Osteocyte (in vitro differentiated cells): ENCODE results near the gene COL21A1. TPM values are rescaled to one million over a fixed set of nuclear protein-coding genes. Genes with fewer than 3 reads are reported as not detected.

ENCODE experiments used
- DNase-seq: peaks from one replicate; pipeline ENCODE4 v3.0.0; 2021; ENCODE audit warnings: mixed read lengths; ENCODE audit not compliant: unreplicated experiment; ENCODE audit errors: extremely low spot score
- H3K27ac Mint-ChIP-seq: one replicate; pipeline ENCODE4 v1.8.0; 2021; ENCODE audit warnings: mild to moderate bottlenecking, mixed read lengths; ENCODE audit not compliant: unreplicated experiment
- H3K27me3 Mint-ChIP-seq: one replicate; pipeline ENCODE4 v1.8.0; 2021; ENCODE audit warnings: mixed read lengths; ENCODE audit not compliant: unreplicated experiment
- H3K36me3 Mint-ChIP-seq: one replicate; pipeline ENCODE4 v1.8.0; 2021; ENCODE audit warnings: mixed read lengths; ENCODE audit not compliant: unreplicated experiment
- H3K4me1 Mint-ChIP-seq: one replicate; pipeline ENCODE4 v1.8.0; 2021; ENCODE audit warnings: mixed read lengths; ENCODE audit not compliant: unreplicated experiment
- H3K4me3 Mint-ChIP-seq: one replicate; pipeline ENCODE4 v1.8.0; 2021; ENCODE audit warnings: mild to moderate bottlenecking, moderate library complexity, mixed read lengths; ENCODE audit not compliant: unreplicated experiment
- H3K9me3 Mint-ChIP-seq: one replicate; pipeline ENCODE4 v1.8.0; 2021; ENCODE audit warnings: mixed read lengths; ENCODE audit not compliant: unreplicated experiment
- total RNA-seq: library from RNA; stranded (reverse); gene quantifications from 2 replicates; pipeline ENCODE4 v1.2.1, GENCODE V29; 2021
- TF ChIP-seq, protein P1 (sequence below): fragments of 200-600 bp; sonication (generic); IDR thresholded peaks from 2 replicates; pipeline ENCODE4 v1.5.0; 2021; ENCODE audit warnings: antibody characterized with exemption, mild to moderate bottlenecking, moderate library complexity

The COL21A1 gene
- total RNA-seq, 1 donor from 2014 or later, result 60.0 TPM

DNA sequence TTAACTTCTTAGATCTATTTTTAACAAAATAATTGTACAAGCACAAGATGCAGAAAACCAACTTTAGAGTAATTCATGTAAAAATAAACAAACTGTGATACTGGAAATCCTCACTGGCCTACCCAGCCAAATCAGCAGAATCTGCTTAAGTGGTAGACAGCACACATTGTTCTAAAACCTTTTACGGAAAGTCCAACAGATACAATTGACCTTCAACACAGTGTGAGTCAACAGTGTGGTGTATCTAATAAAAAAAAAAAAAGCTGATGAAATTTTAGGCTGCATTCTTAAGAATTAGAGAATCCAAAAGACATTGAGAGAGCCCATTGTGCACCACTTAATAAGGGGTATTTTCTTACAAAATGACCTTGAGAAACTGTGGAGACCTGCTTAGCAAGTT, 174.5 kb downstream of the COL21A1 start:
- Mint-ChIP-seq H3K4me1 (peaks cover 20% of the 10 kb centered on the region), H3K9me3 (peaks cover 11% of the 10 kb centered on the region), H3K36me3 (peaks cover 16% of the 10 kb centered on the region), H3K27ac (peak overlapping the region; percentile 83), H3K27me3 (no peaks in the 10 kb centered on the region), H3K4me3 (no peak overlapping the region)
- TF ChIP-seq, protein P1, sequence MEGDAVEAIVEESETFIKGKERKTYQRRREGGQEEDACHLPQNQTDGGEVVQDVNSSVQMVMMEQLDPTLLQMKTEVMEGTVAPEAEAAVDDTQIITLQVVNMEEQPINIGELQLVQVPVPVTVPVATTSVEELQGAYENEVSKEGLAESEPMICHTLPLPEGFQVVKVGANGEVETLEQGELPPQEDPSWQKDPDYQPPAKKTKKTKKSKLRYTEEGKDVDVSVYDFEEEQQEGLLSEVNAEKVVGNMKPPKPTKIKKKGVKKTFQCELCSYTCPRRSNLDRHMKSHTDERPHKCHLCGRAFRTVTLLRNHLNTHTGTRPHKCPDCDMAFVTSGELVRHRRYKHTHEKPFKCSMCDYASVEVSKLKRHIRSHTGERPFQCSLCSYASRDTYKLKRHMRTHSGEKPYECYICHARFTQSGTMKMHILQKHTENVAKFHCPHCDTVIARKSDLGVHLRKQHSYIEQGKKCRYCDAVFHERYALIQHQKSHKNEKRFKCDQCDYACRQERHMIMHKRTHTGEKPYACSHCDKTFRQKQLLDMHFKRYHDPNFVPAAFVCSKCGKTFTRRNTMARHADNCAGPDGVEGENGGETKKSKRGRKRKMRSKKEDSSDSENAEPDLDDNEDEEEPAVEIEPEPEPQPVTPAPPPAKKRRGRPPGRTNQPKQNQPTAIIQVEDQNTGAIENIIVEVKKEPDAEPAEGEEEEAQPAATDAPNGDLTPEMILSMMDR, result no peak
- no peak for DNase-seq

GRCh38 chr6:56065408-56065807, 182.0 kb downstream of the COL21A1 start:
- peaks cover 20% of the 10 kb centered on the region for H3K36me3 Mint-ChIP-seq
- H3K9me3 Mint-ChIP-seq, result no peaks in the 10 kb centered on the region
- H3K4me3 Mint-ChIP-seq, result no peak overlapping the region
- no peaks in the 10 kb centered on the region for H3K27me3 Mint-ChIP-seq
- no peak for DNase-seq
- H3K4me1 Mint-ChIP-seq, result peaks cover 4% of the 10 kb centered on the region
- TF ChIP-seq, protein P1, result no peak
- no peak overlapping the region for H3K27ac Mint-ChIP-seq

DNA sequence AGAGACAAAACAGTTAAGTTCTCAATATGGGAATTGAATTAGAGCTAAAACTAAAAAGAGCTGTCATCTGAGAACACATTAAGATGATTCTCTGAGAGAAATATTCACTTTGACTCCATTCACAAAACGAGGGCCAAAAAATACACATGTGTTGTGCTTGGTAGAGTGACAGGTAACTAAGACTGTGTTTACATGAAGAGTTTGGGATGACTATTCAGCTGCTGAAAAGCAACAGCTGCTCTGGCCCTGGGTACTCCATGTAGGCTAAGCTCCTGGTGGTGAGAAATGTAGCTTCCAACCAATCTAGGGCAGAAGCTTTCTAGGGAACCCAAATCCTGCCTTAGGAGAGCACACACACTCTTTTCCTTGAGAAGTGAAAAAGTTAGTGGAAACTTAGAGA, 184.5 kb downstream of the COL21A1 start:
- Mint-ChIP-seq H3K27me3 (no peaks in the 10 kb centered on the region), H3K4me3 (no peak overlapping the region), H3K27ac (peak overlapping the region; percentile 20), H3K36me3 (peaks cover 17% of the 10 kb centered on the region), H3K4me1 (peaks cover 12% of the 10 kb centered on the region), H3K9me3 (no peaks in the 10 kb centered on the region)
- DNase-seq, result no peak
- TF ChIP-seq, protein P1, result no peak

GRCh38 chr6:56058636-56059035, 188.7 kb downstream of the COL21A1 start:
- no peak overlapping the region for H3K4me3 Mint-ChIP-seq
- H3K27ac Mint-ChIP-seq, result no peak overlapping the region
- no peak for DNase-seq
- TF ChIP-seq, protein P1, result no peak
- H3K36me3 Mint-ChIP-seq, result peaks cover 6% of the 10 kb centered on the region
- no peaks in the 10 kb centered on the region for H3K9me3 Mint-ChIP-seq
- no peaks in the 10 kb centered on the region for H3K27me3 Mint-ChIP-seq
- peaks cover 47% of the 10 kb centered on the region for H3K4me1 Mint-ChIP-seq

- Mint-ChIP-seq H3K4me3 (no peak overlapping the region), H3K36me3 (no peaks in the 10 kb centered on the region), H3K27me3 (no peaks in the 10 kb centered on the region), H3K9me3 (no peaks in the 10 kb centered on the region), H3K27ac (peak overlapping the region; percentile 63), H3K4me1 (peaks cover 59% of the 10 kb centered on the region)
- no peak for DNase-seq
- TF ChIP-seq, protein P1, result no peak
These were observed 192.2 kb downstream of the COL21A1 start for GRCh38 chr6:56055081-56055704.
